Kidney epithelial cell (primary cell): ENCODE measurements around the gene CHMP4A. TPM values are rescaled to one million over a fixed set of nuclear protein-coding genes. Genes with fewer than 3 reads are reported as not detected.

Experiments used
- DNase-seq: peaks from one replicate; pipeline ENCODE4 v3.0.0-alpha.2; 2010; ENCODE audit warnings: low read depth
- H3K27me3 ChIP-seq: 2 replicates; pipeline ENCODE4 v1.6.0; 2011; ENCODE audit warnings: low read length; ENCODE audit not compliant: control insufficient read depth, insufficient read depth
- H3K36me3 ChIP-seq: 2 replicates; pipeline ENCODE4 v1.5.1; 2011; ENCODE audit warnings: low read length; ENCODE audit not compliant: control insufficient read depth, insufficient read depth
- H3K4me3 ChIP-seq: 2 replicates; pipeline ENCODE4 v1.5.1; 2011; ENCODE audit warnings: low read depth, mild to moderate bottlenecking, control low read depth, low read length
- CTCF ChIP-seq: IDR thresholded peaks from 2 replicates; pipeline ENCODE4 v1.5.1; 2011; ENCODE audit warnings: mild to moderate bottlenecking, moderate library complexity, low read length, control low read depth, inconsistent platforms; ENCODE audit not compliant: insufficient read depth, poor library complexity, severe bottlenecking
- total RNA-seq: library from RNA; depleted of rRNA; stranded (reverse); fragments of >200 nt; gene quantifications from 2 replicates; pipeline ENCODE4 v1.2.3, GENCODE V29; 2015

Gene CHMP4A
- total RNA-seq, 1 donor from 2014 or later = 112 TPM

- DNase-seq = no peak
- Histone ChIP-seq H3K4me3 (no peak overlapping the region), H3K27me3 (no peaks in the 10 kb centered on the region), H3K36me3 (no peaks in the 10 kb centered on the region)
- TF ChIP-seq CTCF = no peak
These were observed 46.2 kb upstream of the CHMP4A start for GRCh38 chr14:24259282-24260025.

- Histone ChIP-seq H3K4me3 (no peak overlapping the region), H3K27me3 (no peaks in the 10 kb centered on the region), H3K36me3 (no peaks in the 10 kb centered on the region)
- no peak for DNase-seq
- no peak for TF ChIP-seq CTCF
These were observed 45.4 kb upstream of the CHMP4A start for GRCh38 chr14:24258548-24259265.

GRCh38 chr14:24258119-24258518 lies 44.8 kb upstream of the CHMP4A start:
- no peak for TF ChIP-seq CTCF
- no peak for DNase-seq
- Histone ChIP-seq H3K36me3 (no peaks in the 10 kb centered on the region), H3K27me3 (no peaks in the 10 kb centered on the region), H3K4me3 (no peak overlapping the region)

GRCh38 chr14:24256960-24257359 lies 43.7 kb upstream of the CHMP4A start:
- H3K4me3 ChIP-seq = no peak overlapping the region
- DNase-seq = no peak
- no peaks in the 10 kb centered on the region for H3K27me3 ChIP-seq
- H3K36me3 ChIP-seq = no peaks in the 10 kb centered on the region
- TF ChIP-seq CTCF = no peak

GRCh38 chr14:24255931-24256711 lies 42.8 kb upstream of the CHMP4A start:
- H3K27me3 ChIP-seq = no peaks in the 10 kb centered on the region
- H3K36me3 ChIP-seq = no peaks in the 10 kb centered on the region
- TF ChIP-seq CTCF = no peak
- no peak for DNase-seq
- no peak overlapping the region for H3K4me3 ChIP-seq
